Measurements from ENCODE around the gene ZFR.
"Not testable (repeated sequence)": the region's sequence is repeated elsewhere in the genome, so short reads cannot be mapped to it uniquely, and the experiment has no call there.

DNA sequence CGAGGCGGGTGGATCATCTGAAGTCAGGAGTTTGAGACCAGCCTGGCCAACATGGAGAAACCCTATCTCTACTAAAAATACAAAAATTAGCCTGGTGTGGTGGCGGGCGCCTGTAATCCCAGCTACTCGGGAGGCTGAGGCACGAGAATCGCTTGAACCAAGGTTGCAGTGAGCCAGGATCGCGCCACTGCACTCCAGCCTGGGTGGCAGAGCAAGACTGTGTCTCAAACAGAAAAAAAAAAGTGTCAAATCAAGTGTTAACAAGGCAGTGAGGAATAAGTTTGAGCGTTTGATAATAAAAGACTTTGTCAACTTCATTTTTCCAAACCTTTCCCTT is 130.4 kb downstream of the ZFR start:
- TF ChIP-seq, protein P1, sequence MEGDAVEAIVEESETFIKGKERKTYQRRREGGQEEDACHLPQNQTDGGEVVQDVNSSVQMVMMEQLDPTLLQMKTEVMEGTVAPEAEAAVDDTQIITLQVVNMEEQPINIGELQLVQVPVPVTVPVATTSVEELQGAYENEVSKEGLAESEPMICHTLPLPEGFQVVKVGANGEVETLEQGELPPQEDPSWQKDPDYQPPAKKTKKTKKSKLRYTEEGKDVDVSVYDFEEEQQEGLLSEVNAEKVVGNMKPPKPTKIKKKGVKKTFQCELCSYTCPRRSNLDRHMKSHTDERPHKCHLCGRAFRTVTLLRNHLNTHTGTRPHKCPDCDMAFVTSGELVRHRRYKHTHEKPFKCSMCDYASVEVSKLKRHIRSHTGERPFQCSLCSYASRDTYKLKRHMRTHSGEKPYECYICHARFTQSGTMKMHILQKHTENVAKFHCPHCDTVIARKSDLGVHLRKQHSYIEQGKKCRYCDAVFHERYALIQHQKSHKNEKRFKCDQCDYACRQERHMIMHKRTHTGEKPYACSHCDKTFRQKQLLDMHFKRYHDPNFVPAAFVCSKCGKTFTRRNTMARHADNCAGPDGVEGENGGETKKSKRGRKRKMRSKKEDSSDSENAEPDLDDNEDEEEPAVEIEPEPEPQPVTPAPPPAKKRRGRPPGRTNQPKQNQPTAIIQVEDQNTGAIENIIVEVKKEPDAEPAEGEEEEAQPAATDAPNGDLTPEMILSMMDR (IDR thresholded peaks at IDR 0.05 in 8 of 11, conservative IDR thresholded peaks at IDR 0.05 in 3 of 11), result not testable (repeated sequence)
- TF ChIP-seq POLR2AphosphoS5, POLR2A (IDR thresholded peaks at IDR 0.05): not testable (repeated sequence)

Measured in spleen (tissue), 7 donors.